DOHH2 (cell line): ENCODE data around the gene SNRNP200.

Source experiments
- H3F3A ChIP-seq: fragments of 200-600 bp; sonication (generic), shearing (Covaris generic); 2 replicates; pipeline ENCODE4 v1.6.0; 2016; ENCODE audit warnings: antibody characterized with exemption, mild to moderate bottlenecking; ENCODE audit not compliant: control insufficient read depth, insufficient read depth
- H3K27ac ChIP-seq: fragments of 200-600 bp; sonication (generic); 2 replicates; pipeline ENCODE4 v1.5.1; 2014; ENCODE audit warnings: low read depth, mild to moderate bottlenecking, low read length, moderate library complexity
- H3K27me3 ChIP-seq: fragments of 200-600 bp; sonication (generic); 2 replicates; pipeline ENCODE4 v1.6.1; 2014; ENCODE audit warnings: mild to moderate bottlenecking, low read length, mixed read lengths; ENCODE audit not compliant: control insufficient read depth
- H3K36me3 ChIP-seq: fragments of 200-600 bp; sonication (generic); 2 replicates; pipeline ENCODE4 v1.6.1; 2014; ENCODE audit warnings: mild to moderate bottlenecking, low read length, moderate library complexity, mixed read lengths; ENCODE audit not compliant: control insufficient read depth
- H3K4me1 ChIP-seq: fragments of 200-600 bp; sonication (generic); 2 replicates; pipeline ENCODE4 v1.6.1; 2014; ENCODE audit warnings: mild to moderate bottlenecking, low read length, mixed read lengths; ENCODE audit not compliant: control insufficient read depth
- H3K4me2 ChIP-seq: fragments of 200-600 bp; sonication (generic); 2 replicates; pipeline ENCODE4 v1.6.0; 2014; ENCODE audit warnings: mild to moderate bottlenecking, low read length, moderate library complexity
- H3K4me3 ChIP-seq: fragments of 200-600 bp; sonication (generic); 2 replicates; pipeline ENCODE4 v1.5.1; 2014; ENCODE audit warnings: mild to moderate bottlenecking, low read length, mixed read lengths
- H3K79me2 ChIP-seq: fragments of 200-600 bp; sonication (generic); 2 replicates; pipeline ENCODE4 v1.6.1; 2014; ENCODE audit warnings: mild to moderate bottlenecking, low read length, mixed read lengths; ENCODE audit not compliant: control insufficient read depth
- H3K9me2 ChIP-seq: fragments of 200-600 bp; sonication (generic); replicated peaks from 2 replicates; pipeline ENCODE4 v1.6.1; 2014; ENCODE audit warnings: mild to moderate bottlenecking, low read length, mixed read lengths; ENCODE audit not compliant: control insufficient read depth
- H3K9me3 ChIP-seq: fragments of 200-600 bp; sonication (generic); 2 replicates; pipeline ENCODE4 v1.6.1; 2014; ENCODE audit warnings: antibody characterized with exemption, low read length, mixed read lengths; ENCODE audit not compliant: control insufficient read depth, insufficient read depth
- H4K20me1 ChIP-seq: fragments of 200-600 bp; sonication (generic); 2 replicates; pipeline ENCODE4 v1.6.0; 2014; ENCODE audit warnings: low read depth, mild to moderate bottlenecking, antibody characterized with exemption, low read length, moderate library complexity; ENCODE audit not compliant: control insufficient read depth, insufficient read depth
- CTCF ChIP-seq: fragments of 200-600 bp; sonication (generic); IDR thresholded peaks from one replicate; pipeline ENCODE4 v1.5.1; 2014; ENCODE audit warnings: antibody characterized with exemption, mild to moderate bottlenecking, low read depth, low read length; ENCODE audit not compliant: poor library complexity, severe bottlenecking
- EZH2phosphoT487 ChIP-seq: fragments of 200-600 bp; sonication (generic); IDR thresholded peaks from 2 replicates; pipeline ENCODE4 v1.6.1; 2017; ENCODE audit warnings: borderline replicate concordance, mild to moderate bottlenecking, antibody characterized with exemption, low read length, moderate library complexity, mixed read lengths

SNRNP200 gene

GRCh38 chr2:96287273-96287856 lies 18.0 kb downstream of the SNRNP200 start:
- Histone ChIP-seq H3K4me3 (no peak overlapping the region), H3K27me3 (no peaks in the 10 kb centered on the region), H3K4me2 (no peak overlapping the region), H3K4me1 (no peaks in the 10 kb centered on the region), H3K27ac (no peak overlapping the region), H3K79me2 (no peaks in the 10 kb centered on the region), H3K36me3 (peaks cover 99% of the 10 kb centered on the region), H3K9me3 (no peaks in the 10 kb centered on the region), H3K9me2 (no peaks in the 10 kb centered on the region), H4K20me1 (no peaks in the 10 kb centered on the region), H3F3A (no peaks in the 10 kb centered on the region)
- TF ChIP-seq CTCF = no peak
- no peak for TF ChIP-seq EZH2phosphoT487

GRCh38 chr2:96276787-96277499 lies 28.4 kb downstream of the SNRNP200 start:
- no peak for TF ChIP-seq CTCF
- TF ChIP-seq EZH2phosphoT487 = no peak
- no peaks in the 10 kb centered on the region for H4K20me1 ChIP-seq
- no peak overlapping the region for H3K4me2 ChIP-seq
- H3K9me3 ChIP-seq = no peaks in the 10 kb centered on the region
- no peaks in the 10 kb centered on the region for H3K4me1 ChIP-seq
- H3F3A ChIP-seq = peaks cover 19% of the 10 kb centered on the region
- H3K9me2 ChIP-seq = no peaks in the 10 kb centered on the region
- H3K79me2 ChIP-seq = no peaks in the 10 kb centered on the region
- peaks cover 85% of the 10 kb centered on the region for H3K36me3 ChIP-seq
- no peaks in the 10 kb centered on the region for H3K27me3 ChIP-seq
- no peak overlapping the region for H3K27ac ChIP-seq
- H3K4me3 ChIP-seq = no peak overlapping the region

- peaks cover 25% of the 10 kb centered on the region for H3F3A ChIP-seq
Measured at GRCh38 chr2:96274355-96275056, 30.8 kb downstream of the SNRNP200 start.

More at GRCh38 chr2:96274355-96275056, 30.8 kb downstream of the SNRNP200 start:
- H3K9me3 ChIP-seq = no peaks in the 10 kb centered on the region
- no peaks in the 10 kb centered on the region for H4K20me1 ChIP-seq
- H3K4me1 ChIP-seq = no peaks in the 10 kb centered on the region
- H3K4me3 ChIP-seq = no peak overlapping the region
- TF ChIP-seq EZH2phosphoT487 (no peak), CTCF (no peak)
- H3K4me2 ChIP-seq = no peak overlapping the region
- H3K27me3 ChIP-seq = no peaks in the 10 kb centered on the region
- H3K36me3 ChIP-seq = peaks cover 85% of the 10 kb centered on the region
- no peak overlapping the region for H3K27ac ChIP-seq
- H3K79me2 ChIP-seq = no peaks in the 10 kb centered on the region
- H3K9me2 ChIP-seq = no peaks in the 10 kb centered on the region
